ENCODE results near the gene EZR.

Gene EZR

GRCh38 chr6:158769234-158769770 is 49.9 kb downstream of the EZR start:
- H3K36me3 ChIP-seq (replicated peaks; ENCODE audit: low read depth, low read length) = peaks cover 45% of the 10 kb centered on the region
- TF ChIP-seq EZH2phosphoT487 (IDR thresholded peaks at IDR 0.05; ENCODE audit: low read depth) = no peak
- TF ChIP-seq CTCF (IDR thresholded peaks at IDR 0.05; ENCODE audit: low read depth, low read length) = no peak
- H3K9ac ChIP-seq (ENCODE audit: low read length) = no peak overlapping the region
- H3K27ac ChIP-seq (ENCODE audit: low read length) = no peak overlapping the region
- H3K79me2 ChIP-seq (ENCODE audit: low read length) = no peaks in the 10 kb centered on the region
- H4K20me1 ChIP-seq (ENCODE audit: insufficient read depth, low read length) = no peaks in the 10 kb centered on the region
- no peaks in the 10 kb centered on the region for H3K27me3 ChIP-seq (ENCODE audit: low read depth, low read length)
- H3K4me1 ChIP-seq (ENCODE audit: low read length) = no peaks in the 10 kb centered on the region
- no peak overlapping the region for H3K4me3 ChIP-seq (ENCODE audit: low read length)
- H3K9me3 ChIP-seq (ENCODE audit: insufficient read depth, low read length) = no peaks in the 10 kb centered on the region
- H3K4me2 ChIP-seq (ENCODE audit: low read length) = no peak overlapping the region
- no peak overlapping the region for H2AFZ ChIP-seq (ENCODE audit: low read depth, low read length)

- Histone ChIP-seq H3K27me3 (ENCODE audit: low read depth, low read length) (no peaks in the 10 kb centered on the region), H3K4me3 (ENCODE audit: low read length) (no peak overlapping the region), H2AFZ (ENCODE audit: low read depth, low read length) (no peak overlapping the region), H3K36me3 (replicated peaks; ENCODE audit: low read depth, low read length) (peaks cover 40% of the 10 kb centered on the region), H3K9me3 (ENCODE audit: insufficient read depth, low read length) (no peaks in the 10 kb centered on the region), H3K4me1 (ENCODE audit: low read length) (no peaks in the 10 kb centered on the region), H3K4me2 (ENCODE audit: low read length) (no peak overlapping the region), H4K20me1 (ENCODE audit: insufficient read depth, low read length) (no peaks in the 10 kb centered on the region), H3K9ac (ENCODE audit: low read length) (no peak overlapping the region), H3K27ac (ENCODE audit: low read length) (no peak overlapping the region), H3K79me2 (ENCODE audit: low read length) (no peaks in the 10 kb centered on the region)
- TF ChIP-seq EZH2phosphoT487 (IDR thresholded peaks at IDR 0.05; ENCODE audit: low read depth) (no peak), CTCF (IDR thresholded peaks at IDR 0.05; ENCODE audit: low read depth, low read length) (no peak)
Measured at GRCh38 chr6:158768436-158768835, 50.7 kb downstream of the EZR start.

GRCh38 chr6:158767709-158768108 is 51.5 kb downstream of the EZR start:
- Histone ChIP-seq H3K36me3 (replicated peaks; ENCODE audit: low read depth, low read length) (peaks cover 40% of the 10 kb centered on the region), H2AFZ (ENCODE audit: low read depth, low read length) (no peak overlapping the region), H3K9me3 (ENCODE audit: insufficient read depth, low read length) (no peaks in the 10 kb centered on the region), H3K9ac (ENCODE audit: low read length) (no peak overlapping the region), H3K79me2 (ENCODE audit: low read length) (no peaks in the 10 kb centered on the region), H3K4me1 (ENCODE audit: low read length) (no peaks in the 10 kb centered on the region), H3K4me2 (ENCODE audit: low read length) (no peak overlapping the region), H3K27ac (ENCODE audit: low read length) (no peak overlapping the region), H4K20me1 (ENCODE audit: insufficient read depth, low read length) (no peaks in the 10 kb centered on the region), H3K4me3 (ENCODE audit: low read length) (no peak overlapping the region), H3K27me3 (ENCODE audit: low read depth, low read length) (no peaks in the 10 kb centered on the region)
- no peak for TF ChIP-seq CTCF (IDR thresholded peaks at IDR 0.05; ENCODE audit: low read depth, low read length)
- TF ChIP-seq EZH2phosphoT487 (IDR thresholded peaks at IDR 0.05; ENCODE audit: low read depth) = no peak

GRCh38 chr6:158766621-158767455 is 52.3 kb downstream of the EZR start:
- H3K36me3 ChIP-seq (replicated peaks; ENCODE audit: low read depth, low read length) = peaks cover 38% of the 10 kb centered on the region
- H3K27ac ChIP-seq (ENCODE audit: low read length) = no peak overlapping the region
- no peak overlapping the region for H3K4me3 ChIP-seq (ENCODE audit: low read length)
- TF ChIP-seq CTCF (IDR thresholded peaks at IDR 0.05; ENCODE audit: low read depth, low read length) (no peak), EZH2phosphoT487 (IDR thresholded peaks at IDR 0.05; ENCODE audit: low read depth) (no peak)
- H3K4me1 ChIP-seq (ENCODE audit: low read length) = no peaks in the 10 kb centered on the region
- no peaks in the 10 kb centered on the region for H3K27me3 ChIP-seq (ENCODE audit: low read depth, low read length)
- no peaks in the 10 kb centered on the region for H4K20me1 ChIP-seq (ENCODE audit: insufficient read depth, low read length)
- no peaks in the 10 kb centered on the region for H3K79me2 ChIP-seq (ENCODE audit: low read length)
- no peak overlapping the region for H3K9ac ChIP-seq (ENCODE audit: low read length)
- H3K9me3 ChIP-seq (ENCODE audit: insufficient read depth, low read length) = no peaks in the 10 kb centered on the region
- H3K4me2 ChIP-seq (ENCODE audit: low read length) = no peak overlapping the region
- H2AFZ ChIP-seq (ENCODE audit: low read depth, low read length) = no peak overlapping the region

Data from OCI-LY3 (cell line).